ENCODE data around the gene OGFR. TPM values are rescaled to one million over a fixed set of nuclear protein-coding genes. Genes with fewer than 3 reads are reported as not detected.

The OGFR gene
- total RNA-seq, 2 donors from 2014 or later, result 60.2 to 76.9 TPM

GRCh38 chr20:62828511-62829230 is 24.0 kb downstream of the OGFR start:
- Histone ChIP-seq H3K27ac (no peak overlapping the region), H3K4me1 (replicated peaks) (peaks cover 7% of the 10 kb centered on the region), H3K27me3 (replicated peaks; ENCODE audit: insufficient read depth) (no peaks in the 10 kb centered on the region), H3K4me3 (no peak overlapping the region), H3K36me3 (no peaks in the 10 kb centered on the region), H3K9me3 (no peaks in the 10 kb centered on the region)
- no peak for DNase-seq (ENCODE audit: low spot score)
- 74% methylated on average over 29 of the region's 29 CpGs for whole genome bisulfite sequencing
- TF ChIP-seq POLR2A (IDR thresholded peaks at IDR 0.05), result no peak
- no peak for TF ChIP-seq CTCF (IDR thresholded peaks at IDR 0.05)
- intact Hi-C loops (cut with DNase I), result no loop called here

- intact Hi-C loops (cut with DNase I), result no loop called here
- Histone ChIP-seq H3K36me3 (no peaks in the 10 kb centered on the region), H3K27ac (no peak overlapping the region), H3K4me1 (replicated peaks) (peaks cover 7% of the 10 kb centered on the region), H3K4me3 (no peak overlapping the region), H3K9me3 (no peaks in the 10 kb centered on the region), H3K27me3 (replicated peaks; ENCODE audit: insufficient read depth) (no peaks in the 10 kb centered on the region)
- no peak for DNase-seq (ENCODE audit: low spot score)
- no peak for TF ChIP-seq POLR2AphosphoS5 (IDR thresholded peaks at IDR 0.05)
- no peak for TF ChIP-seq POLR2A (IDR thresholded peaks at IDR 0.05)
- TF ChIP-seq CTCF (IDR thresholded peaks at IDR 0.05), result no peak
- 89% methylated on average over 31 of the region's 32 CpGs for WGBS
Measured at GRCh38 chr20:62829231-62830230, 24.9 kb downstream of the OGFR start.

- WGBS, result 91% methylated on average over 13 of the region's 14 CpGs
- no peaks in the 10 kb centered on the region for H3K27me3 ChIP-seq (replicated peaks; ENCODE audit: insufficient read depth)
- intact Hi-C loops (cut with DNase I), result no loop called here
Measured at GRCh38 chr20:62830251-62830650, 25.6 kb downstream of the OGFR start.

GRCh38 chr20:62830821-62831220 is 26.2 kb downstream of the OGFR start:
- H3K27ac ChIP-seq, result no peak overlapping the region
- intact Hi-C loops (cut with DNase I), result no loop called here
- no peak overlapping the region for H3K4me3 ChIP-seq
- H3K4me1 ChIP-seq (replicated peaks), result peaks cover 7% of the 10 kb centered on the region
- no peaks in the 10 kb centered on the region for H3K36me3 ChIP-seq
- no peaks in the 10 kb centered on the region for H3K27me3 ChIP-seq (replicated peaks; ENCODE audit: insufficient read depth)
- DNase-seq (ENCODE audit: low spot score), result no peak
- TF ChIP-seq CTCF (IDR thresholded peaks at IDR 0.05) (no peak), POLR2A (IDR thresholded peaks at IDR 0.05) (no peak), POLR2AphosphoS5 (IDR thresholded peaks at IDR 0.05) (no peak)
- H3K9me3 ChIP-seq, result no peaks in the 10 kb centered on the region
- WGBS, result 87% methylated on average over 21 of the region's 22 CpGs

More at GRCh38 chr20:62830251-62830650, 25.6 kb downstream of the OGFR start:
- TF ChIP-seq POLR2AphosphoS5 (IDR thresholded peaks at IDR 0.05), result no peak
- no peak for TF ChIP-seq CTCF (IDR thresholded peaks at IDR 0.05)
- no peak for TF ChIP-seq POLR2A (IDR thresholded peaks at IDR 0.05)
- Histone ChIP-seq H3K27ac (no peak overlapping the region), H3K9me3 (no peaks in the 10 kb centered on the region), H3K4me1 (replicated peaks) (peaks cover 7% of the 10 kb centered on the region), H3K4me3 (no peak overlapping the region), H3K36me3 (no peaks in the 10 kb centered on the region)
- DNase-seq (ENCODE audit: low spot score), result no peak

Measured in prostate gland (tissue), 2 donors.